22Rv1 (cell line): Measurements from ENCODE around the gene RPL10.

Experiments
- CTCF ChIP-seq: fragments of 450-650 bp; IDR thresholded peaks from 2 replicates; pipeline ENCODE4 v1.5.1; 2017; ENCODE audit warnings: mild to moderate bottlenecking
- ZFX ChIP-seq: fragments of 450-650 bp; IDR thresholded peaks from 2 replicates; pipeline ENCODE4 v1.6.1; 2017; ENCODE audit warnings: antibody characterized with exemption, borderline replicate concordance

- TF ChIP-seq CTCF = no peak
- no peak for TF ChIP-seq ZFX
Observed at GRCh38 chrX:154374313-154375155, 23.6 kb upstream of the RPL10 start, which contains the start of gene FLNA.
